ENCODE data around the gene DBP.

The DBP gene

DNA sequence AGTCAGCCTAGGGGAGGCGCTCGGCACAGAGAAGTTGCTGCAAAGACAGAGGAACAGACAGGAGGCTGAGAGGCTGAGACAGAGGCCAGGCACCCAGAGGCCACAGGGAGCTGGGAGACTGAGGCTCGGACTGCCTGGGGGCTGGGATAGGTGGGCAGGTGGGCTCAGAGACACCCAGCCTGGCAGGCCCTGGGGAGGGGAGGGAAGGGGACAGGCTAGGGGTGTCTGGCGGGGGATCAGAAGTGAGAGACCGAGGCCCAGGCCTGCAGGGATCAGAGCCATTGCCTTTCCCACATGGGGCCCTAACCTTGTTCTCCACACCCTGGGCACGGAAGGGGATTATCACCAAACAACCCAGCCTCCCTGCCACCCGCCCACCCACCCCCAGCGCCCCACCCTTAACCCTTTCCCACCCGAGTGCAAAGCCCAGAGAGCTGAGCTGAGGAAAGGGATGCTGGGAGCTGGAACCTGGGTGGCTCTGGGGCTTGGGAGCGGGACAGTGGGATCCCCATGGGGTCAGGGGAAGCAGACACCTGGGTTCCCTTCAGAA lies 34.3 kb upstream of the DBP start:
- DNase-seq (ENCODE audit: extremely low read depth, low read depth): no peak
- TF ChIP-seq, protein P1, sequence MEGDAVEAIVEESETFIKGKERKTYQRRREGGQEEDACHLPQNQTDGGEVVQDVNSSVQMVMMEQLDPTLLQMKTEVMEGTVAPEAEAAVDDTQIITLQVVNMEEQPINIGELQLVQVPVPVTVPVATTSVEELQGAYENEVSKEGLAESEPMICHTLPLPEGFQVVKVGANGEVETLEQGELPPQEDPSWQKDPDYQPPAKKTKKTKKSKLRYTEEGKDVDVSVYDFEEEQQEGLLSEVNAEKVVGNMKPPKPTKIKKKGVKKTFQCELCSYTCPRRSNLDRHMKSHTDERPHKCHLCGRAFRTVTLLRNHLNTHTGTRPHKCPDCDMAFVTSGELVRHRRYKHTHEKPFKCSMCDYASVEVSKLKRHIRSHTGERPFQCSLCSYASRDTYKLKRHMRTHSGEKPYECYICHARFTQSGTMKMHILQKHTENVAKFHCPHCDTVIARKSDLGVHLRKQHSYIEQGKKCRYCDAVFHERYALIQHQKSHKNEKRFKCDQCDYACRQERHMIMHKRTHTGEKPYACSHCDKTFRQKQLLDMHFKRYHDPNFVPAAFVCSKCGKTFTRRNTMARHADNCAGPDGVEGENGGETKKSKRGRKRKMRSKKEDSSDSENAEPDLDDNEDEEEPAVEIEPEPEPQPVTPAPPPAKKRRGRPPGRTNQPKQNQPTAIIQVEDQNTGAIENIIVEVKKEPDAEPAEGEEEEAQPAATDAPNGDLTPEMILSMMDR (IDR thresholded peaks at IDR 0.05; ENCODE audit: low read depth, low read length): no peak

DNA sequence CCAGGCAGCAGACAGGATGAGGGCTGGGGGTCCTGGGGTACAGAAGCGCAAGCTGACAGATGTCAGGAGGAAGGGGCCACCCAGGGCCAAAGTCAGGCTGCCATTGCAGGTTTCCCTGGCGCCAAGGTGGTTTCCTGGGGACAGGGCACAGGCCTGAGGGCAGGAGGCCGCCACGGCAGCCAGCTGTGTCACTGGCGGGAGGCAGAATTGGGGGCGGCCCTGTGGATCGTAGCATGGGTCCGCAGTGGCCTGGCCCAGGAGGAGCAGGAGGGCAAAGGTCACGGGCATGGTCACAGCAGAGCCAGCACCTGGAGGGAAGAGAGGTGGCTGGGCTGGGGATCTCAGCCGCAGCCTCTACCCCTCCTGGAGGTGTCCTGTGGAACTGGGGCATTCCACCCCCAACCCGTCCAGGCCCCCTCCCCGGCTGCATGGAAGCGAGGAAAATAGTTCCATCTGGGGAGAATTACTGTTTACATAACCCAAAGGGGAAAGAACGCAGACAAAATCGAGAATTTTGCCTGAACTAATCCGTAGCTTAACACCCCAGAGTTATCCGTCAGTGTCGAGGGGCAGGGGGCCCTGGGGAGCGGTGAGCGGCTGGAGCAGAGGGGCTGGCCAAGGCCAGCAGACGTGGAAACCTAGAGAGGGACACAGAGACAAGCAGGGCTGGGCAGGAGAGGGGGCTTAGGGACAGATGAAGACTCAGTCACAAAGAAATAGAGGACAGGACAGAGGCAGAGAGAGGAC lies 33.7 kb upstream of the DBP start:
- TF ChIP-seq, protein P1 (IDR thresholded peaks at IDR 0.05; ENCODE audit: low read depth, low read length): no peak

DNA sequence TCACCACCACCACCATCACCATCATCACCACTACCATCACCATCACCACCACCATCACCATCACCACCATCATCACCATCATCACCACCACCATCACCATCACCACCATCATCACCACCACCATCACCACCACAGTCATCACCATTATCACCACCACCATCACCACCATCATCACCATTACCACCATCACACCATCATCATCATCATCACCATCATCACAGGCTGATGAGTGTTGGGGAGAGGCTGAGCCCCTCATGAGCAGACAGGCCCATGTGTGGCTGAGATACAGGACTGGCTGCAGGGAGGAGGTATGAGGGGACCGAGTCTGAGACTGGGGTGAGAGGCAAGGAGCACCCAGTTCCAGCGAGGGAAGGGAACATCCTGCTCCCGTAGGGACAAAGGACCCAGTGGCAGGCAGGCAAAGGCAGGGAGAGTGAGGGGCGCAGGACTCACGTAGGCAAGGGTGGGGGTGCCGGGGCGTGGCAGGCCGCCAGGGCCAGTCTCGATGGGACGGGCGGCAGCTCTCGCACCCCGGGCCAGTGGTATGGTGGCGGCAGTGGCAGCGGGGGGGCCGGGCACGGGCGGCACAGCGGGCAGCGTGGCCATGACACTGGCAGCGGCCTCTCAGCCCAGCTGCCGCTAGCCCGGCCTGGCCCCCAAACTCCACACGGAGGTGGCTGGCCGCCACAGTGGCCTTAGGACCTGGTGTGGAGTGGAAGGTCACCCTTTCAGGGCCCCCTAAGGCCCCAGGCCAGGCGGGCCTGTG lies 32.9 kb upstream of the DBP start:
- TF ChIP-seq, protein P1 (IDR thresholded peaks at IDR 0.05; ENCODE audit: low read depth, low read length): no peak
- no peak for DNase-seq (ENCODE audit: extremely low read depth, low read depth)

More for the DNA sequence above, 33.7 kb upstream of the DBP start:
- no peak for DNase-seq (ENCODE audit: extremely low read depth, low read depth)

DNA sequence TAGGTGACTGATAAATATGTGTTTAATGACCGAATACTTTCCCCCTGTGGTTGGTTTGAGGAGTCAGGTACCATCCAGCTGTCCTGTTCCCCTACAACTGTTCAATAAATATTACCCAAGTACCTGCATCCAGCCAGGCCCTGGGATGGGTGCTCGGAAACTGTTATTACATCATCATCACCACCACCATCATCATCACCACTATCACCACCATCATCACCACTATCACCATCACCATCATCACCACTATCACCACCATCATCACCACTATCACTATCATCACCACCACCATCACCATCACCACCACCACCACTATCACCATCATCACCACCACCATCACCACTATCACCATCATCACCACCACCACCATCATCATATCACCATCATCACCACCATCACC lies 31.6 kb upstream of the DBP start:
- TF ChIP-seq, protein P1 (IDR thresholded peaks at IDR 0.05; ENCODE audit: low read depth, low read length): no peak
- DNase-seq (ENCODE audit: extremely low read depth, low read depth): no peak

DNA sequence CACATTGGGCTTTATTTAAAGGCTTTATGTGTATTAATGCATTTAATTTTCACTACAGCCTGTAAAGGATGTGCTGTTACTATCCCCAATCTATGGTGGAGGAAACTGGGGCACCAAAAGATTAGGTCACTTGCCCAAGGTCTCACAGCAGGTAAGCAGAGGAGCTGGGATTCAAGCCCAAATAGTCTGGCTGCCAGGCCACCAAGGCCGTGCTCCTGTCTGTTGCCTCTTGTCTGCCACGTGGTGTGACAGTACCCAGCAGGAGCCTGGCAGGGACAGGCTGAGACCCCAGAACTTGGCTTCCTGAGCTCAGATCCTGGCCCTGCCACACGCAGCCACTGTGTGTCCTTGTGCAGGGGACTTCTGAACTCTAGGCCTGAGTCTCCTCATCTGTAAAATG lies 31.2 kb upstream of the DBP start:
- TF ChIP-seq, protein P1 (IDR thresholded peaks at IDR 0.05; ENCODE audit: low read depth, low read length): no peak
- DNase-seq (ENCODE audit: extremely low read depth, low read depth): no peak

DNA sequence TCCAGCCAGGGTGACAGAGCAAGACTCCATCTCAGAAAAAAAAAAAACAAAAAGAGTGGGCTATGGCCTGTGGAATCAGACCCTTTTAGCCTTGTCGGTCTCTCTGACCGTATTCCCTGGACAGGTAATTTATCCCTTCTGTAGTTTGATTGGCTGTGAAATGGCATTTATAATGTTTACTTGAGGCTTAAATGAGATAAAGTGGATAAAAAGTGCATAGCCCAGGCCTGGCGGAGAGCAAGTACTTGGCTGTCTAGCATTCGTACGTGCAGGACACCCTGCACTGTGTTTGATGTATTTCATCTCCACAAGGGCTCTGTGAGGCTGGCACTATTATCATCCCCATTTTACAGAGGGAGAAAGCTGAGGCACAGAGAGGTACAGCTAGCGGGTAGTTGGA lies 28.6 kb upstream of the DBP start:
- TF ChIP-seq, protein P1 (IDR thresholded peaks at IDR 0.05; ENCODE audit: low read depth, low read length): no peak
- DNase-seq (ENCODE audit: extremely low read depth, low read depth): no peak

DNA sequence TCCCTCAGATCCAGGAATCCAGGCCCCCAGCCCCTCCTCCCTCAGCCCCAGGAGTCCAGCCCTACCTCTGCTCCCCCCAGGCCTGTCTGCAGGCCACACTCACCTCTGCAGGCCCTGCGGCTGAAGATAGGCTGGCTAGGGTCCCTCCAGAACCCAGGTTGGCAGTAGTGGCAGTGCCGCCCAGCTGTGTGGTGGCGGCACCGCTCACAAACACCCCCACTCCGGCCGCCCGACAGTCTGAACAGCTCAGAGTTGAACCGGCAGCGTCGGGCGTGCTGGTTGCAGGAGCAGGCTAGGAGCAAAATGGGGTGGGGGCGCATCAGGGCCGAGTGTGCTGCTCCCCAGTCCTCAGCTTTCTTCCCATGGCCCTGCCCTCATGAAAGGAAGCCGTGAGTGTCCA lies 27.3 kb upstream of the DBP start:
- DNase-seq (ENCODE audit: extremely low read depth, low read depth): no peak
- TF ChIP-seq, protein P1 (IDR thresholded peaks at IDR 0.05; ENCODE audit: low read depth, low read length): no peak

Measured in AG09319 (cell line).